Spleen (tissue), 7 donors: ENCODE measurements around the gene TBCB.

Experiments used
- CTCF ChIP-seq, 11 experiments: fragments of 200-600 bp in 7 of 11; fragments of 450-650 bp in 4 of 11; sonication (generic) in 4 of 11; IDR thresholded peaks in 8 of 11; conservative IDR thresholded peaks in 3 of 11; 1 replicate in 7 of 11; 2 replicates in 4 of 11; pipeline versions ENCODE4 v1.4.0 to v1.8.0; 2016 to 2021; ENCODE audit warnings: antibody characterized with exemption in 11 of 11, inconsistent platforms in 4 of 11, mild to moderate bottlenecking in 1 of 11
- POLR2AphosphoS5 ChIP-seq, 3 donors: sonication (generic); formaldehyde crosslinking; IDR thresholded peaks; one replicate each; pipeline ENCODE4 v1.5.1; 2017; ENCODE audit warnings: antibody characterized with exemption in 3 of 3
- donor health status: DM: no; HTN: no; CAD: no; lungs with moderate emphysema.
- donor health status: DM: no; HTN: no; CAD: no.
- donor health status: DM: no; HTN: no; CAD: no.

GRCh38 chr19:36113894-36114720, 1.2 kb upstream of the TBCB start:
- TF ChIP-seq CTCF (IDR thresholded peaks at IDR 0.05 in 8 of 11, conservative IDR thresholded peaks at IDR 0.05 in 3 of 11), result no peak
- TF ChIP-seq POLR2AphosphoS5 (IDR thresholded peaks at IDR 0.05), result no peak
